Uterus (tissue), 4 donors: Measurements from ENCODE around the gene LRRC8B. TPM values are rescaled to one million over a fixed set of nuclear protein-coding genes. Genes with fewer than 3 reads are reported as not detected.

Experiments
- DNase-seq, 2 donors: peaks; one replicate each; pipeline ENCODE4 v3.0.0-alpha.2; 2019 to 2020
- H3K27ac ChIP-seq, 2 donors: fragments of 200-600 bp; sonication (generic); 1 replicate in 1 of 2; 2 replicates in 1 of 2; pipeline ENCODE4 v1.5.1; 2016 to 2018
- H3K27me3 ChIP-seq, 2 donors: fragments of 200-600 bp; sonication (generic); one replicate each; pipeline ENCODE4 v1.5.1; 2018 to 2019; ENCODE audit warnings: control low read depth in 1 of 2
- H3K36me3 ChIP-seq, 2 donors: fragments of 200-600 bp; sonication (generic); one replicate each; pipeline ENCODE4 v1.5.1; 2019; ENCODE audit warnings: control low read depth in 1 of 2
- H3K4me1 ChIP-seq, 2 donors: fragments of 200-600 bp; sonication (generic); one replicate each; pipeline ENCODE4 v1.5.1; 2018 to 2019; ENCODE audit warnings: control low read depth in 1 of 2
- H3K4me3 ChIP-seq, 2 donors: fragments of 200-600 bp; sonication (generic); 1 replicate in 1 of 2; 2 replicates in 1 of 2; pipeline ENCODE4 v1.5.1; 2018 to 2019; ENCODE audit warnings: mild to moderate bottlenecking in 1 of 2
- H3K9me3 ChIP-seq, 2 donors: fragments of 200-600 bp; sonication (generic); one replicate each; pipeline ENCODE4 v1.5.1; 2019; ENCODE audit warnings: control low read depth in 1 of 2
- POLR2A ChIP-seq, 2 donors: fragments of 450-650 bp; IDR thresholded peaks; one replicate each; pipeline ENCODE4 v1.6.1; 2016; ENCODE audit warnings: antibody characterized with exemption in 2 of 2, mild to moderate bottlenecking in 1 of 2, moderate library complexity in 1 of 2
- intact Hi-C: fragments of 100-400 bp; cut with DNase I; formaldehyde crosslinking; loops from one replicate; pipeline ENCODE4 v1.15.1; 2023; ENCODE audit warnings: low total_unique reads
- total RNA-seq, 4 donors: library from RNA; depleted of rRNA in 3 of 4; stranded (reverse); fragments of >200 nt in 3 of 4; gene quantifications; one replicate each; pipeline versions ENCODE4 v1.1.0 to v1.2.4, GENCODE V29; 2014 to 2023
- TF ChIP-seq, protein P1 (sequence below), 4 experiments: fragments of 200-600 bp in 2 of 4; fragments of 450-650 bp in 2 of 4; sonication (generic) in 2 of 4; IDR thresholded peaks; one replicate each; pipeline ENCODE4 v1.5.1; 2016 to 2019; ENCODE audit warnings: antibody characterized with exemption in 4 of 4, mild to moderate bottlenecking in 2 of 4, moderate library complexity in 1 of 4
- donor health status: DM: yes; HTN: yes; CAD: no.

LRRC8B gene
- total RNA-seq, 4 donors from 2014 or later, result 1.0 to 9.8 (median 7.6) TPM

DNA sequence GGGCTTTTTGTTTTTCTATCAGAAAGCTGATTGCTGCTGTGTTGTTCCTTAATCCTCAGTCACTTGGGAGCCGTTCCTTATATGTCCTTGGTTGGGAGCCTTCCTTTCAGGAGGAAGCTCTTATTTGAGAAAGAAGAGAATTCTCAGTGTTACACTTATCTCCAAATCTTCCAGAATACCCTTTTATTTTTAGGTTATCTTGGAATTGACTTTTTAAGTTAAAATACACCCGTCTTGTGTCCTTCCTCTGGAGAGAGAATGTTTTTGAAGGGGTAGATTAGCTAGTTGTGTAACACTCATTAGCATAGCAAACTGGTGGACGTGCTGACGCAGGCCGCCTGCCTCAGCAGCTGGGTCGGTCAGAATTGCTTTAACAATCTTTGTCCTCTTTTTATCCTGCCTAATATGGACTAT lies 42.1 kb downstream of the LRRC8B start:
- DNase-seq, result no peak
- Histone ChIP-seq H3K27me3 (no peaks in the 10 kb centered on the region), H3K27ac (peak overlapping the region; percentile 17 to 63), H3K4me3 (no peak overlapping the region), H3K9me3 (no peaks in the 10 kb centered on the region), H3K36me3 (no peaks in the 10 kb centered on the region), H3K4me1 (no peaks in the 10 kb centered on the region)
- TF ChIP-seq, protein P1, sequence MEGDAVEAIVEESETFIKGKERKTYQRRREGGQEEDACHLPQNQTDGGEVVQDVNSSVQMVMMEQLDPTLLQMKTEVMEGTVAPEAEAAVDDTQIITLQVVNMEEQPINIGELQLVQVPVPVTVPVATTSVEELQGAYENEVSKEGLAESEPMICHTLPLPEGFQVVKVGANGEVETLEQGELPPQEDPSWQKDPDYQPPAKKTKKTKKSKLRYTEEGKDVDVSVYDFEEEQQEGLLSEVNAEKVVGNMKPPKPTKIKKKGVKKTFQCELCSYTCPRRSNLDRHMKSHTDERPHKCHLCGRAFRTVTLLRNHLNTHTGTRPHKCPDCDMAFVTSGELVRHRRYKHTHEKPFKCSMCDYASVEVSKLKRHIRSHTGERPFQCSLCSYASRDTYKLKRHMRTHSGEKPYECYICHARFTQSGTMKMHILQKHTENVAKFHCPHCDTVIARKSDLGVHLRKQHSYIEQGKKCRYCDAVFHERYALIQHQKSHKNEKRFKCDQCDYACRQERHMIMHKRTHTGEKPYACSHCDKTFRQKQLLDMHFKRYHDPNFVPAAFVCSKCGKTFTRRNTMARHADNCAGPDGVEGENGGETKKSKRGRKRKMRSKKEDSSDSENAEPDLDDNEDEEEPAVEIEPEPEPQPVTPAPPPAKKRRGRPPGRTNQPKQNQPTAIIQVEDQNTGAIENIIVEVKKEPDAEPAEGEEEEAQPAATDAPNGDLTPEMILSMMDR (IDR thresholded peaks at IDR 0.05), result no peak
- TF ChIP-seq POLR2A (IDR thresholded peaks at IDR 0.05), result no peak
- intact Hi-C loops, result no loop called here

- no peak for DNase-seq
- Histone ChIP-seq H3K27me3 (no peaks in the 10 kb centered on the region), H3K4me3 (no peak overlapping the region), H3K36me3 (no peaks in the 10 kb centered on the region), H3K27ac (no peak overlapping the region), H3K4me1 (no peaks in the 10 kb centered on the region), H3K9me3 (no peaks in the 10 kb centered on the region)
- intact Hi-C loops, result no loop called here
- TF ChIP-seq, protein P1 (IDR thresholded peaks at IDR 0.05), result no peak
- TF ChIP-seq POLR2A (IDR thresholded peaks at IDR 0.05), result no peak
Measured at GRCh38 chr1:89567797-89568196, 43.2 kb downstream of the LRRC8B start.

GRCh38 chr1:89573410-89573809 lies 48.8 kb downstream of the LRRC8B start:
- no peaks in the 10 kb centered on the region for H3K36me3 ChIP-seq
- no peak overlapping the region for H3K4me3 ChIP-seq
- DNase-seq, result no peak
- H3K27me3 ChIP-seq, result no peaks in the 10 kb centered on the region
- intact Hi-C loops, result no loop called here
- no peak overlapping the region for H3K27ac ChIP-seq
- TF ChIP-seq POLR2A (IDR thresholded peaks at IDR 0.05), result no peak
- TF ChIP-seq, protein P1 (IDR thresholded peaks at IDR 0.05), result no peak
- H3K4me1 ChIP-seq, result no peaks in the 10 kb centered on the region
- H3K9me3 ChIP-seq, result no peaks in the 10 kb centered on the region

- no peaks in the 10 kb centered on the region for H3K27me3 ChIP-seq
- no peaks in the 10 kb centered on the region for H3K4me1 ChIP-seq
- TF ChIP-seq POLR2A (IDR thresholded peaks at IDR 0.05), result no peak
- TF ChIP-seq, protein P1 (IDR thresholded peaks at IDR 0.05), result no peak
- intact Hi-C loops, result no loop called here
- H3K9me3 ChIP-seq, result no peaks in the 10 kb centered on the region
- no peaks in the 10 kb centered on the region for H3K36me3 ChIP-seq
- H3K27ac ChIP-seq, result no peak overlapping the region
- no peak overlapping the region for H3K4me3 ChIP-seq
- no peak for DNase-seq
Measured at GRCh38 chr1:89574621-89575020, 50.0 kb downstream of the LRRC8B start.

DNA sequence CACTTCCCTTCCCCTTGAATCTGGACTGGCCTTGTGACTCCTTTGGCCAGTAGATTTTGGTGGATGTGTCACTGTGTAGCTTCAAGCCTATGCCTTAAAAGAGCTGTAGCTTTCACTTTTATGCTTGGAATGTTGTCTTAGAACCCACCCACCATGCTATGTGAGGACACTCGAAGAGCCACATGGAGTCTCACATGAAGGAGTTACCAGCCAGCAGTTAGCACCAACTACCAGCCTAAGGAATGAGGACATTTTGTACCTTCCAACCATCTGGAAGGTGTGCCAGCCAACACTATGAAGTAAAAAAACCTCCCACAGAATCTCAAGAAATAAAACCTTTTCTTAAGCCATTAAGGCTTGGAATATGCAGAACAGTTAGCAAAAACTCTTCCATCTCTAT lies 50.6 kb downstream of the LRRC8B start:
- Histone ChIP-seq H3K9me3 (no peaks in the 10 kb centered on the region), H3K27ac (no peak overlapping the region), H3K4me1 (no peaks in the 10 kb centered on the region), H3K36me3 (no peaks in the 10 kb centered on the region), H3K4me3 (no peak overlapping the region), H3K27me3 (no peaks in the 10 kb centered on the region)
- DNase-seq, result no peak
- TF ChIP-seq POLR2A (IDR thresholded peaks at IDR 0.05), result no peak
- TF ChIP-seq, protein P1 (IDR thresholded peaks at IDR 0.05), result no peak
- intact Hi-C loops, result no loop called here
